GM21526 (cell line): Measurements from ENCODE around the gene S100A10.

ENCODE experiments used
- ATAC-seq: cut with Tn5 transposase; IDR thresholded peaks from one replicate; pipeline ENCODE4 v1.9.1; 2021; ENCODE audit warnings: moderate library complexity; ENCODE audit not compliant: unreplicated experiment, low FRiP score

Gene S100A10

DNA sequence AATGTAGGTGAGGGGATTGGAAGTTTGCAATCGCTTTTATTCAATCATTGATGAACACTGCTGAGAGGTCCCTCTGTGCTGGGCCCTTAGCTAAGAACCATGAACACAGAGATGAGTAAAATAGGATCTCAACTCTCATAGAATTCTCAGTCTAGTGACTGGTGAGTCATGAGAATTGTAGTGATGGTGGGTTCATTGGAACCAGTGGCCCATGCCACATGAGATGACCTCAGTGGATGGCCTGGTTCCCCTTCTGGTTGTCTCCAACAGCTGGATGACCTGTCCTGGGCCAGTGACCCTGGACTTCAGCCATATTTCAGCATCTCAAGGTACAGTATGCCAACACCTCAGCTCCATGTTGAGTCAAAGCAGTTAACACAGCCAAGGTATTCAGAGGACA, 21.3 kb upstream of the S100A10 start:
- ATAC-seq, result no peak

DNA sequence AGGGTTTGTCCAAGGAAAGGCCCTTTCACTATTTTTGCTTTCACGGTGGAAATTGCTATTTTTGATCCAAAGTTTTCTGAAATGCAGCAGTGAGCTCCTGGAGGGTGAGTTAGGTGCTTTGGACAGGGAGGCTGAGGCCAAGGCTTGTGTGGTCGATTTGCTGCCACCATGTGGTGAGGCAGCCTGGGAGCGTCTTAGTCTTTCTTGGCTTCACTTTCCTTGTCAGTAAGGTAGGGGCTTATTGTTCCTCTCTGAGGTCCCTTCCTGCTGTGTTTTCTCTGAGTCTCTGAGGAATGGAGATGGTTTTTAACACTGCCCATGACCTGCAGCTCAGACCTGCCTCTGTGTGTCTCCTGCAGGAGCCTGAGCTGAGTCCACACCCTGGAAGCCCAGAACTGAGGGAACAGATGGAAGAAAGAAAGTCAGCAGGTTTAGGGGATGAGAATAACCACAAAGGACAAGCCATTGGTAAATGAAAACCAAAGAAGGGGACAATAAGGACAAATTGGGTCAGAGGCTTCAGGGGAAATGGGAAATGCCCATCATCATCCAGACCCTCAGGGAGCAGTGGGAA, 20.1 kb upstream of the S100A10 start:
- ATAC-seq, result no peak

DNA sequence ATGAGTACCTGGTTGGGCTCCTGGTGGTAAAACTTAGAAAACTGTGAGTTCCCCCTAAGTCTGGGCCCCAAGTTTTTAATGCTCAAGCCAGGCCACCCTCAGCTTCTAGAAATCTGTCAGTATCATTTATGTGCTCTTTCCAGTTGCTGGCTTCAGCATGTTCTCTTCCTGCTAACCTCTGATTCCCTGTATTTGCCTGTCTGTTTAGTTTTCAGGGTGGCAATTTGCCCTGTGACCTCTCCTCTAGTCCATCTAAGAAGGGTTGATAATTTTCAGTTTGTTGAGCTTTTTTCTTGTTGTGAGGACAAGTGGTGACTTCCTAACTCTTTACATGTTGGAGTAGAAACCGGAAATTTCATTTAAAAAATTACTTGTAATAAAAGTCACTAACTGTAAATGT, 16.0 kb upstream of the S100A10 start:
- ATAC-seq, result no peak

GRCh38 chr1:152007047-152007446, 13.4 kb upstream of the S100A10 start:
- no peak for ATAC-seq

- no peak for ATAC-seq
Measured at GRCh38 chr1:152005360-152005912, 11.8 kb upstream of the S100A10 start.

- no peak for ATAC-seq
Measured at GRCh38 chr1:152003846-152004442, 10.3 kb upstream of the S100A10 start.

GRCh38 chr1:152002960-152003359, 9.3 kb upstream of the S100A10 start:
- ATAC-seq, result no peak

- ATAC-seq, result no peak
Measured at GRCh38 chr1:152001631-152002584, 8.2 kb upstream of the S100A10 start.

- ATAC-seq, result no peak
Measured at GRCh38 chr1:152000964-152001630, 7.4 kb upstream of the S100A10 start.

- ATAC-seq, result no peak
Measured at GRCh38 chr1:151998611-151999362, 5.1 kb upstream of the S100A10 start.

DNA sequence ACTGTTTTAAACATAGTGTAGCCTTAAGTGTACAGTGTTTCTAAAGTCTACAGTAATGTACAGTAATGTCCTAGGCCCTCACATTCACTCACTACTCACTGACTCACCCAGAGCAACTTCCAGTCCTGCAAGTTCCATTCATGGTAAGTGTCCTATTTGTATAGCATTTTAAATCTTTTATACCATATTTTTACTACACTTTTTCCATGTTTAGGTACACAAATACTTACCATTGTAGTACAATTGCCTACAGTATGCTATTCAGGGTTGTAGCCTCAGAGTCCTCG, 3.6 kb upstream of the S100A10 start:
- ATAC-seq, result no peak

- no peak for ATAC-seq
Measured at GRCh38 chr1:151995774-151996173, 2.1 kb upstream of the S100A10 start.

GRCh38 chr1:151994956-151995355, 1.3 kb upstream of the S100A10 start:
- ATAC-seq, result no peak

GRCh38 chr1:151993084-151993733, 450 bp downstream of the S100A10 start:
- ATAC-seq, result no peak

- ATAC-seq, result no peak
Measured at GRCh38 chr1:151992303-151993083, 1.2 kb downstream of the S100A10 start.

DNA sequence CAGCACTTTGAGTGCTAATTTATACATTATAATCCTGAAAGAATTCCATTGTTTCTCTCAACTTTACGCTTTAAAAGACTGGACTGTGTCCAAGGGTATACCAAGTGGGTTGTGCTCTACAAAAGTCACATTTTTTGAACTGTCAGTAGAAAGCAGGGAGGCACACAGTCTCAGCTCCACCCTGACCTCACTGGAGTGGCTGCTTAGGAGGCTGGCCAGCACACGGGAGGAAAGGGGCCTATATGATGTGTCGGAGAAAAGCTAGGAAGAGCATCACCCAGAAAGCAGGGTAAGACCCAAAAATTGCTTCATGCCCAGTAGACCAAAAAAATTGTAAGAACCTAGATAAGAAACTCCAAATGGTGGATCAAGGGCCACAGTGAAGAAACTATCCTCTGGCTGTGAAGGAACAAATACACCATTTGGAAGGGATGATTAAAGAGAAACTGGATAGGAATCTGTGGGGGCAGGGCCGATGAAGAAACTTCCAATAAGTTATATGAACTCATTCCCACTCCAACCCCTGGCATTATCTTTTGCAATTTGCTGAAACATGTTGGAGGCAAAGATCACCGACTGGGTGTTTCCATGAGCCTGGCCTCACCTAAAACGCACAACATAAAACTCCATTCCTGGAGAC, 1.9 kb downstream of the S100A10 start:
- no peak for ATAC-seq

DNA sequence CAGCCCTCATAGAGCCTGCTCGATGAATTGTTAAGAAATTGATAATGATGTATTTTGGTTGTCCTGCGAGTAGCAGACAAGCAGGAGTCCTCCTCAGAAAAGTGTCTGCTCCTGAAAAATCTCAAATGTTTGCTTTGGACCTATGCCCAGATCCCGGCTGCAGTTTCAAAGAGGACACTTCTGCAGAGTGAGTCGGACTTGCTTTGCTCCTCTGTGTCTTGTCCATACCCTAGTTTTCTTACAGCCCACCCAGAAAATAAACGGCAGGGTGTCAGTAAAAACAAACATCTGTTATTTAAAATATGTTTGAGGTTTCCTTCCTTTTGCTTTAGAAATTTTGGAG, 2.8 kb downstream of the S100A10 start:
- ATAC-seq, result no peak

DNA sequence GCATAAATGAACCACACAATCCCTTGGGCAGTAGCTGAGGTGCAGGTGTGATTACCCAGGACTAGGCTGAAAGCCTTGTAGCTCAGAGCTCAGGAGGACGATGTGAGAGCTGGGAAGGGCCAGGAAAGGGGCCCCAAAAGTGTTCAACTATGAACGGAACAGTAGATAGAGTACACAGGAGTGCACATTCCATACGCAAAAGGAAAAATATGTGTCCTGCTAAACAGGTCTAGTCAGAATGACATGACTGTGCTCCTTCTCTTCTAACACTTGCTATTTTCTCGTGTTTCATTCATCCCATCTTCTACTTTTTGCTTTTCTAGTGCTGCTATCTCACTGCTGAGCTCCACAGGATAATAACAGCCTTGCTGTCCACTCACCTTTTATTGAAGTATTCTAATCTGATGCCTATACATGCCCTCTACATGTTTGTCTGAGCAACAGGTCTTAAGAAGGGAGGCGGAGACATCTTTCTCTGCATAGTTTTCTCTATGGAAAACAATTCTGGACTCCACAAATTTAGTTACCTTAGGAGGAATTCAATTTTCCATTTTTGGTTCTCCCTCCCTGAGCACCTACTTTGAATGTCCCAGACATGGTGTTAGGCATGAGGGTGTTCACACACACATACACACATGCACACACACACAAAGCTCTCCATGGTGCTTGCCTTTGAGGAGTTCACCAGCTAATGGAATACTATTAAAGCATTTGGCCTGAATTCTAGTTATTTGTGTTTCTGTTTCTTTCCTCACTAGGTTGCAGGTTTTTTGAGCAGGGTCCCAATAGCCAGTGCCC, 3.4 kb downstream of the S100A10 start:
- ATAC-seq, result no peak
